Bronchial epithelial cell (primary cell): Measurements from ENCODE around the gene TNPO1. TPM values are rescaled to one million over a fixed set of nuclear protein-coding genes. Genes with fewer than 3 reads are reported as not detected.
A peak's percentile ranks its signal among the peaks of the same experiment; 100 is the strongest.

Experiments
- DNase-seq: peaks from one replicate; pipeline ENCODE4 v3.0.0-alpha.2; 2010; ENCODE audit warnings: low read depth
- FAIRE-seq: peaks from 2 replicates; lab custom pipeline; 2011; peaks lifted over from hg19 to GRCh38; lab: Jason Lieb, UNC
- H3K27me3 ChIP-seq: 2 replicates; pipeline ENCODE4 v1.5.1; 2011; ENCODE audit warnings: low read length; ENCODE audit not compliant: control insufficient read depth, insufficient read depth
- H3K36me3 ChIP-seq: 2 replicates; pipeline ENCODE4 v1.5.1; 2011; ENCODE audit warnings: low read length; ENCODE audit not compliant: control insufficient read depth, insufficient read depth
- H3K4me3 ChIP-seq: 2 replicates; pipeline ENCODE4 v1.5.1; 2011; ENCODE audit warnings: mild to moderate bottlenecking, low read depth, low read length, control low read depth
- total RNA-seq: library from RNA; depleted of rRNA; stranded (reverse); fragments of >200 nt; gene quantifications from 2 replicates; pipeline ENCODE4 v1.2.1, GENCODE V29; 2014
- TF ChIP-seq, protein P1 (sequence below): IDR thresholded peaks from 2 replicates; pipeline ENCODE4 v1.5.1; 2011; ENCODE audit warnings: mild to moderate bottlenecking, moderate library complexity, low read length, control low read depth, inconsistent platforms; ENCODE audit not compliant: insufficient read depth, severe bottlenecking

TNPO1 gene
- total RNA-seq, 1 donor from 2014 or later = 329 TPM

DNA sequence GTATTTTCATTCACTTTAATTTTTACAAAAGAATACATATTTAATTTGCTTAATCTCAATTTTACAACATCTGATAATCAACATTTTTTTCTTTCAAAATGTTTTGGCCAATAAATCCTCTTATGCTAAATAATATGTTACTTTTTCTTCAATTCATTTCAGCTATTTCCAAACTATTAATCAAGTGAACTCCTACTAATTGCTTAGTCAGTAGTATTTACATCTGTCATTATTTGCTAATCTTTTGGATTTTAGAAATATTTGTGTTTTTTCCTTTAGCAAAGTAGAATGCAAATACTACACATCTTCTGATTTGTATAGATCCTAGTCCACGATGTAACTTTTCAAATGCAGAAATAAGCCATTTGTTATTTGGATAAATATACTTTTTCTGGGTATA, 1.6 kb upstream of the TNPO1 start:
- TF ChIP-seq, protein P1, sequence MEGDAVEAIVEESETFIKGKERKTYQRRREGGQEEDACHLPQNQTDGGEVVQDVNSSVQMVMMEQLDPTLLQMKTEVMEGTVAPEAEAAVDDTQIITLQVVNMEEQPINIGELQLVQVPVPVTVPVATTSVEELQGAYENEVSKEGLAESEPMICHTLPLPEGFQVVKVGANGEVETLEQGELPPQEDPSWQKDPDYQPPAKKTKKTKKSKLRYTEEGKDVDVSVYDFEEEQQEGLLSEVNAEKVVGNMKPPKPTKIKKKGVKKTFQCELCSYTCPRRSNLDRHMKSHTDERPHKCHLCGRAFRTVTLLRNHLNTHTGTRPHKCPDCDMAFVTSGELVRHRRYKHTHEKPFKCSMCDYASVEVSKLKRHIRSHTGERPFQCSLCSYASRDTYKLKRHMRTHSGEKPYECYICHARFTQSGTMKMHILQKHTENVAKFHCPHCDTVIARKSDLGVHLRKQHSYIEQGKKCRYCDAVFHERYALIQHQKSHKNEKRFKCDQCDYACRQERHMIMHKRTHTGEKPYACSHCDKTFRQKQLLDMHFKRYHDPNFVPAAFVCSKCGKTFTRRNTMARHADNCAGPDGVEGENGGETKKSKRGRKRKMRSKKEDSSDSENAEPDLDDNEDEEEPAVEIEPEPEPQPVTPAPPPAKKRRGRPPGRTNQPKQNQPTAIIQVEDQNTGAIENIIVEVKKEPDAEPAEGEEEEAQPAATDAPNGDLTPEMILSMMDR = no peak
- no peak for DNase-seq
- no peak for FAIRE-seq
- Histone ChIP-seq H3K4me3 (no peak overlapping the region), H3K36me3 (no peaks in the 10 kb centered on the region), H3K27me3 (no peaks in the 10 kb centered on the region)

DNA sequence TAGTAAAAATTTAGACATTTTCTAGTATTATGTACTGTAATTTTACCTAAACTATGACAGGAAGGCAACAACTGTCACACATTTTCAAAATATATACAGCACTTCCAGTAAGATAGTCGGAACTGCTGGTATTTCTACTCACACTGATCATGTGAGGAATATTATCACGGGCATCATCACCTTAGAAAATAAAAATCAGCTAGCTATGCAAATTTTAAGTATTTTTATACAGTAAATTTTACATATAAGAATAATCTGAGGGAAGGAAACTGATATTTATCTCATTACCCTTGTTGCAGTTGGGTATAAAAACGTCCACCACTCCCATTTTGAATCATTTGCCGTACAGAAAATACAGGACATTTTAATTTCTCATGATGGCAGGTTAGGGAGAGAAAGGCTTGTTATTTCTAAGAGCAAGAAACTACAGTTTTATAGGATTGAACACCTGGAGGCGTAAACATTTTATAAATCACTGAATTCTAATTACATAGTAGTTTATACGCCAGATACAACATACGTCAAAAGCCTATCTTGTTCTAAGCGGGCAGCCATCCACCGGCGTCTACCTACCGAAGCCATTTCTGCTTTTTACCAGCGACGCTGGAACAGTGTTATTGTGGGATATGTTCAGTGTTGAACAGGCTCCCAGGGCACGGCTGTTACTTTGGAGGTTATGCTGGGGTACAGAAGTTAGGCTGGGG, 729 bp upstream of the TNPO1 start:
- peak overlapping the region; percentile 88 for H3K4me3 ChIP-seq
- TF ChIP-seq, protein P1 = no peak
- no peaks in the 10 kb centered on the region for H3K27me3 ChIP-seq
- DNase-seq = peak; percentile 45
- no peak for FAIRE-seq
- H3K36me3 ChIP-seq = peaks cover 1% of the 10 kb centered on the region

DNA sequence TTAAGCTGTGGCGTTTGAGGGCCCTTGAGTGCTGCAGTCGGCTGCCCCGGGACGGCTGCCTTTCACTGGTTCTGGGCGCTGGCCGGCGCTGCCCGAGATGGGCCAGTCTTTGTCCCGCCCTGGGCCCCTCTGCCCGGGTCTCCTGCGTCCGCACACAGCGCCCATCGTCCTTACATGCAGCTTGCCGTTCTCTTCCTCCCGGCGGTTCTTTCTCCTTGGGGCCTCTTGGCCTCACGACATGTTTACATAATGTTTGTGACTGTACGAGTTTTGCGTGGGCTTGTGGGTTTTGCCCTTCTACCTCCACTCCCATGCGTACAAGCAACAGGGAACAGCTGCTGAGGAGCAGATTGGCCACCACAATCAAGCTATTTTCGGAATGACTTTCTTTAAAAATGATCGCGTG, 618 bp downstream of the TNPO1 start:
- H3K36me3 ChIP-seq = peaks cover 1% of the 10 kb centered on the region
- DNase-seq (peak; percentile 49), FAIRE-seq (no peak)
- no peaks in the 10 kb centered on the region for H3K27me3 ChIP-seq
- H3K4me3 ChIP-seq = peak overlapping the region; percentile 88
- TF ChIP-seq, protein P1 = no peak

DNA sequence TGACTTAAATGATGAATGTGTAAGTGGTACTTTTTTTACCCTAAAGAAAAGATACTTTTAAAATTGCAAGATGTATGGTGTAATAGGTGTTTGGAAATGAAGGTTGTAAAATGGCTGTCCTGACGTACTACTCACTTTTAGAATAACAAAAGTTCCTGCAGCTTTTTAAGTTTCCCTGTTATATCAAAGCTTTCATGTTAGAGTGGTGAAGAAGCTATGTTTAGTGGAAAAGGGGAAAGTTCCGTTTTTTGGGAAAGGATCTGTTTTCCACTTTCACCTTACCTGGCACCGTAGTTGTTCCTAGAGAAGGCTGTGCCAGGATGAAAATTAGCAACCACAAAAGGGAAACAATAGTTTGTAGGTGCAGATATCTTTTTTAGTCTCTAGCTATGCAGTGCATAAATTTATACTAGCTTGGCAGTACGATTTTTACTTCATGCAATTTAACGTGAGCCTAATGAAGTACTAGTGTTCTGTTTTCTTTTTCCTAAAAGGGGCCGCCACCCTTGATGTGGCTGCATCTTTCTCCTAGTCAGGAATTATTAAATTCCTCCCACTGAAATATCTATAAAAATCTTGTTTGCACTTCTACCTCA, 1.3 kb downstream of the TNPO1 start:
- FAIRE-seq (no peak), DNase-seq (peak; percentile 21)
- Histone ChIP-seq H3K36me3 (peaks cover 1% of the 10 kb centered on the region), H3K27me3 (no peaks in the 10 kb centered on the region), H3K4me3 (peak overlapping the region; percentile 88)
- TF ChIP-seq, protein P1 = no peak

DNA sequence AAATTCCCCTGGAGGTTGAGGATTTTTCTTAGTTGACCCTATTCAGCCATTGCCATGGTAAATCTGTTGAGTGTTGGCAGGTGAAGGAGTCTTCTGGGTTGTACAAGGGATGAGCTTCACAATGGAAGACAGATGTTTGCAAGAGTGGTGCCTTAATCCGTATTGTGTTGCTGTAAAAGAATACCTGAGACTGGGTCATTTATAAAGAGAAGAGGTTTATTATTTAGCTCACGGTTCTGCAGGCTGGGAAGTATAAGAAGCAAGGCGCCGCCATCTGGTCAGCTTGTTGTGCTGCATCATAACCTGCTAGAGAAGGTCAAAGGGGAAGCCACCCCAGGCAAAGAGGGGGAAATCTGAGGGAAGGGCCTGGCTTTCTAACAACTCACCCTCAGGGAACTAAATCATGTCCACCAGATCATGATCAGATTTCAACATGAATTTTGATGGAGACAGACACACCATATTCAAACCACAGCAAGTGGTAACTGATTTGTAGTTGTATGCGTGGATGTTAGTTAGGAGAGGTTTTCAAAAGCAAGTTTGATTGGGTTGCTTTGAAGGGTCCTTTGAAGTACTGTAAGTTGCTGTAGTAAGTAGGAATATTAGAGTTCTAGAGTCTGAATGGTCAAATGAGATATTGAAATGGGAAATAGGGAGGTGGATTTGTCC, 2.5 kb downstream of the TNPO1 start:
- H3K27me3 ChIP-seq = no peaks in the 10 kb centered on the region
- TF ChIP-seq, protein P1 = peak; percentile 91
- DNase-seq (peak; percentile 71), FAIRE-seq (no peak)
- H3K4me3 ChIP-seq = no peak overlapping the region
- peaks cover 1% of the 10 kb centered on the region for H3K36me3 ChIP-seq
